GM12801 (cell line): Measurements from ENCODE around the gene SCN1A.

Experiments used
- CTCF ChIP-seq: IDR thresholded peaks from one replicate; pipeline ENCODE4 v1.5.1; 2011; ENCODE audit warnings: control low read depth; ENCODE audit not compliant: insufficient read length; ENCODE audit errors: extremely low read depth

SCN1A gene

GRCh38 chr2:165967746-165968145, 160.1 kb downstream of the SCN1A start:
- no peak for TF ChIP-seq CTCF

GRCh38 chr2:165961818-165962217, 166.0 kb downstream of the SCN1A start:
- TF ChIP-seq CTCF = no peak

- no peak for TF ChIP-seq CTCF
These were observed 168.4 kb downstream of the SCN1A start for GRCh38 chr2:165959371-165959770.

- TF ChIP-seq CTCF = no peak
These were observed 169.4 kb downstream of the SCN1A start for GRCh38 chr2:165958313-165958960.

GRCh38 chr2:165957030-165957675, 170.7 kb downstream of the SCN1A start:
- no peak for TF ChIP-seq CTCF

GRCh38 chr2:165953655-165954606, 173.9 kb downstream of the SCN1A start, which contains the start of gene TTC21B:
TSS of gene TTC21B (minus strand) at chr2:165953776. CDS start at chr2:165953705, 71 bp downstream.
- TF ChIP-seq CTCF = no peak

GRCh38 chr2:165953306-165953654, 174.5 kb downstream of the SCN1A start:
- TF ChIP-seq CTCF = no peak
